ENCODE data around the gene DNMT3A.

DNA sequence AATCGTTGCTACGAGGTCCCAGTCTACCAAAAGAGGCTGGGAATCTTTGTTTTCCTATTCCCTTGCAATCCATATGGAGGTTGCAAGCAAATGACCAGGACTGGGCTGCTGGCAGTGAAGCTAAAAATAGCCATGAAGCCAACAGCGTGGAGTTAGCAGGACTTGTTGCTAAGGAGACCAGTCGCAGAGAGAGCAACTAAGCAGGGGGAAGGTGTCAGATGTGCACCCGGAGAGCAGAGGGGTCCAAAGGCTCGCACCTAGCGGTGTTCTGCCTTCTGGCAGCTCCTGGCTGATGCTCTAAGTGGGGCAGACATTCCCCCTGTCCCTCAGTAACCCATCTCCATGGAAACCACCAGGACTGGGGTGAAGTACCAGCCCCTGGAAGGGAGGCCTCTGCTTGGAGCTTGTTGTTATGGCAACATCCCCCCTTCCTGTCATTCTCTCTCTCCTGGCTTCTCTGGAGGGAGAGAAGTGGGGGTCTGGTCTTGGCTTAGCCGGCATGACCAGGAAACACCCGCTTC is 84.6 kb downstream of the DNMT3A start:
- TF ChIP-seq, protein P1, sequence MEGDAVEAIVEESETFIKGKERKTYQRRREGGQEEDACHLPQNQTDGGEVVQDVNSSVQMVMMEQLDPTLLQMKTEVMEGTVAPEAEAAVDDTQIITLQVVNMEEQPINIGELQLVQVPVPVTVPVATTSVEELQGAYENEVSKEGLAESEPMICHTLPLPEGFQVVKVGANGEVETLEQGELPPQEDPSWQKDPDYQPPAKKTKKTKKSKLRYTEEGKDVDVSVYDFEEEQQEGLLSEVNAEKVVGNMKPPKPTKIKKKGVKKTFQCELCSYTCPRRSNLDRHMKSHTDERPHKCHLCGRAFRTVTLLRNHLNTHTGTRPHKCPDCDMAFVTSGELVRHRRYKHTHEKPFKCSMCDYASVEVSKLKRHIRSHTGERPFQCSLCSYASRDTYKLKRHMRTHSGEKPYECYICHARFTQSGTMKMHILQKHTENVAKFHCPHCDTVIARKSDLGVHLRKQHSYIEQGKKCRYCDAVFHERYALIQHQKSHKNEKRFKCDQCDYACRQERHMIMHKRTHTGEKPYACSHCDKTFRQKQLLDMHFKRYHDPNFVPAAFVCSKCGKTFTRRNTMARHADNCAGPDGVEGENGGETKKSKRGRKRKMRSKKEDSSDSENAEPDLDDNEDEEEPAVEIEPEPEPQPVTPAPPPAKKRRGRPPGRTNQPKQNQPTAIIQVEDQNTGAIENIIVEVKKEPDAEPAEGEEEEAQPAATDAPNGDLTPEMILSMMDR (IDR thresholded peaks at IDR 0.05), result no peak
- TF ChIP-seq POLR2A (IDR thresholded peaks at IDR 0.05), result no peak

All from testis (tissue), 2 donors.